Neural progenitor cell (in vitro differentiated cells): ENCODE results near the gene FABP7. TPM values are rescaled to one million over a fixed set of nuclear protein-coding genes. Genes with fewer than 3 reads are reported as not detected.

Experiments used
- DNase-seq: peaks from one replicate; pipeline ENCODE4 v3.0.0-alpha.2; 2016; ENCODE audit warnings: low spot score
- H2AFZ ChIP-seq: fragments of 200-600 bp; sonication (generic); replicated peaks from 2 replicates; pipeline ENCODE4 v1.6.1; 2016; ENCODE audit warnings: antibody characterized with exemption
- H3F3A ChIP-seq: fragments of 200-600 bp; sonication (generic); 2 replicates; pipeline ENCODE4 v1.6.1; 2016; ENCODE audit warnings: antibody characterized with exemption, low read depth
- H3K27ac ChIP-seq: fragments of 200-600 bp; sonication (generic); 2 replicates; pipeline ENCODE4 v1.5.1; 2016; ENCODE audit warnings: mild to moderate bottlenecking
- H3K27me3 ChIP-seq: fragments of 200-600 bp; sonication (generic); 2 replicates; pipeline ENCODE4 v1.6.1; 2016; ENCODE audit warnings: mild to moderate bottlenecking, moderate library complexity
- H3K36me3 ChIP-seq: fragments of 200-600 bp; sonication (generic); 2 replicates; pipeline ENCODE4 v1.5.1; 2016
- H3K4me1 ChIP-seq: fragments of 200-600 bp; sonication (generic); 2 replicates; pipeline ENCODE4 v1.6.1; 2016; ENCODE audit warnings: mixed run types
- H3K4me2 ChIP-seq: fragments of 200-600 bp; sonication (generic); 2 replicates; pipeline ENCODE4 v1.6.1; 2016
- H3K4me3 ChIP-seq: fragments of 200-600 bp; sonication (generic); 2 replicates; pipeline ENCODE4 v1.5.1; 2016
- H3K79me2 ChIP-seq: fragments of 200-600 bp; sonication (generic); 2 replicates; pipeline ENCODE4 v1.6.1; 2016; ENCODE audit warnings: low read depth
- H3K9ac ChIP-seq: fragments of 200-600 bp; sonication (generic); 2 replicates; pipeline ENCODE4 v1.6.1; 2016
- H3K9me3 ChIP-seq: fragments of 200-600 bp; sonication (generic); 2 replicates; pipeline ENCODE4 v1.5.1; 2016; ENCODE audit warnings: low read depth
- H4K20me1 ChIP-seq: fragments of 200-600 bp; sonication (generic); 2 replicates; pipeline ENCODE4 v1.6.1; 2016; ENCODE audit warnings: low read depth
- H3K27ac Mint-ChIP-seq: 3 replicates; pipeline ENCODE4 v1.8.0; 2021; ENCODE audit warnings: mixed read lengths
- H3K27me3 Mint-ChIP-seq: 2 replicates; pipeline ENCODE4 v1.8.0; 2022; ENCODE audit warnings: low read depth, mild to moderate bottlenecking, inconsistent platforms, moderate library complexity, mixed read lengths; ENCODE audit not compliant: insufficient read depth
- H3K36me3 Mint-ChIP-seq: 3 replicates; pipeline ENCODE4 v1.8.0; 2021; ENCODE audit warnings: mixed read lengths
- H3K4me1 Mint-ChIP-seq: 3 replicates; pipeline ENCODE4 v1.8.0; 2021; ENCODE audit warnings: mixed read lengths
- H3K4me3 Mint-ChIP-seq: 3 replicates; pipeline ENCODE4 v1.8.0; 2021; ENCODE audit warnings: mild to moderate bottlenecking, moderate library complexity, mixed read lengths
- H3K9me3 Mint-ChIP-seq: 3 replicates; pipeline ENCODE4 v1.8.0; 2020; ENCODE audit warnings: mixed read lengths
- CTCF ChIP-seq: fragments of 200-600 bp; sonication (generic); IDR thresholded peaks from 2 replicates; pipeline ENCODE4 v1.5.1; 2017; ENCODE audit warnings: antibody characterized with exemption, mild to moderate bottlenecking
- EZH2 ChIP-seq: fragments of 200-600 bp; sonication (generic); IDR thresholded peaks from 2 replicates; pipeline ENCODE4 v1.6.1; 2017; ENCODE audit warnings: antibody characterized with exemption, mild to moderate bottlenecking, moderate library complexity
- EZH2phosphoT487 ChIP-seq: fragments of 200-600 bp; sonication (generic); IDR thresholded peaks from 2 replicates; pipeline ENCODE4 v1.6.1; 2017; ENCODE audit warnings: antibody characterized with exemption
- small RNA-seq: library from RNA; depleted of rRNA; stranded (forward); fragments of <200 nt; gene quantifications from one replicate; pipeline ENCODE3, GENCODE V24; 2015
- total RNA-seq: library from RNA; depleted of rRNA; stranded (reverse); fragments of >200 nt; gene quantifications from 2 replicates; pipeline ENCODE4 v1.2.3, GENCODE V29; 2015; ENCODE audit warnings: low replicate concordance

FABP7 gene
- total RNA-seq, 1 donor from 2014 or later: 58.2 TPM

DNA sequence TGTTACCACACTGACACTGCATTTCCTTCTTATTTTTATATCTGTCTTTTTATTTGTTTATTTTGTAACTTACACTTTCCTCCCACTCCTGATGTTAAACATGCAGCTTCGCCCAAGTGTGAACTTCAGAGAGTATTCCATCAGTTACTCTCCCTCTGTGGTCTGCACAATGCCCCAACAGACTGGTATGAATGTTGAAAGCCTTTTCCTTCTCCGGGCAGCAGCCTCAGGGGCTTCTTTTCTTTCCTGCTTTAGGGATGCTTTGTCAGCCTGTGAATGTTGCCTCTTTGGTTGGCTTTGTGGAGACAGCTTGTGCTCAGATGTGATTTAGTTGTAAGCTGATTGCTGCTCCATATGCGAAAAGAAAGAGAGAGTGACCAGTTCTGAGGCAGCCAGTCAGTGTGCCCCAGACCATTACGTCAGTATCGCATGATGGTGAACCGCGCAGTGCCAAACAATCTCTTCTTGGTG is 53.5 kb downstream of the FABP7 start:
- TF ChIP-seq CTCF (no peak), EZH2 (no peak), EZH2phosphoT487 (no peak)
- Histone ChIP-seq H3K27ac (peak overlapping the region; percentile 58), H3K4me1 (peaks cover 15% of the 10 kb centered on the region), H3K9ac (no peak overlapping the region), H3F3A (peaks cover 9% of the 10 kb centered on the region), H4K20me1 (no peaks in the 10 kb centered on the region), H3K27me3 (no peaks in the 10 kb centered on the region), H3K9me3 (no peaks in the 10 kb centered on the region), H3K79me2 (no peaks in the 10 kb centered on the region), H2AFZ (no peak overlapping the region), H3K4me3 (no peak overlapping the region), H3K36me3 (no peaks in the 10 kb centered on the region), H3K4me2 (peak overlapping the region; percentile 20)
- H3K27ac Mint-ChIP-seq: no peak overlapping the region
- no peaks in the 10 kb centered on the region for H3K36me3 Mint-ChIP-seq
- peak; percentile 80 for DNase-seq
- no peaks in the 10 kb centered on the region for H3K9me3 Mint-ChIP-seq
- H3K27me3 Mint-ChIP-seq: peaks cover 4% of the 10 kb centered on the region
- H3K4me1 Mint-ChIP-seq: peaks cover 11% of the 10 kb centered on the region
- H3K4me3 Mint-ChIP-seq: no peak overlapping the region

Small RNA genes within 50 kb of the gene (small RNA-seq; reads per million reads assigned to genes)
- gene RN7SL564P: not detected

Other genes with a start within 250 kb of the FABP7 start
- gene PKIB, start 169.3 kb upstream of the FABP7 start, total RNA-seq: 153 and 202 TPM in 2 replicates
- 1.2 and 2.0 TPM in 2 replicates for gene SMPDL3A, start 9.5 kb downstream of the FABP7 start, total RNA-seq
- gene CLVS2, start 216.5 kb downstream of the FABP7 start, total RNA-seq: 0.84 and 1.8 TPM in 2 replicates